ENCODE measurements around the gene TSHZ2. TPM values are rescaled to one million over a fixed set of nuclear protein-coding genes. Genes with fewer than 3 reads are reported as not detected.

The TSHZ2 gene
- total RNA-seq, 4 donors from 2014 or later = 4.0 to 57.8 (median 10.3) TPM

DNA sequence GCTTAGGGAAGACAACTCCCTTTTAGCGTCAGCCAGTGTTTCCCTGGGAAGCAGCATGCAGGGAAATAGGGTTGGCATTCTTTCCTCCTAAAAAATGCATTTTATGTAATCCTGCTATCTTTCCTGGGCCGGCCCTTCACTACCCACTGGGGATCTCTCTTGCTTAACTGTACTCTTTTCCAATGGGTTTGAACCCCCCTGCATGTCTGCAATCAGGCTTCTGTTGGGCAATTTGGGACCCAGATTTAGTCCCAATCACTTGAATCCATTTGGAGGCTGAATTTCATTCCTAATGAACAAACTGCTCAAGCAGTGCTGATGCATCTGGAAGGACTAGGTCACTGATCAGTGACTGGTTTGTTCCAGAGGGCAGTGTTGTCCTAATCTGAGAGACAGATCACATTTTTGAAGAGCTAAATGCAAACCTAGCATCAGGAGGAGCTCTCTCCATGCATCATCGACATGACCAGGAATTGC lies 152.0 kb downstream of the TSHZ2 start:
- no peaks in the 10 kb centered on the region for H3K9me3 ChIP-seq
- H3K36me3 ChIP-seq = no peaks in the 10 kb centered on the region
- H3K4me1 ChIP-seq = no peaks in the 10 kb centered on the region
- H3K27me3 ChIP-seq = no peaks in the 10 kb centered on the region
- no peak overlapping the region for H3K4me3 ChIP-seq
- no peak for DNase-seq
- TF ChIP-seq POLR2A (IDR thresholded peaks at IDR 0.05) = no peak
- TF ChIP-seq, protein P1, sequence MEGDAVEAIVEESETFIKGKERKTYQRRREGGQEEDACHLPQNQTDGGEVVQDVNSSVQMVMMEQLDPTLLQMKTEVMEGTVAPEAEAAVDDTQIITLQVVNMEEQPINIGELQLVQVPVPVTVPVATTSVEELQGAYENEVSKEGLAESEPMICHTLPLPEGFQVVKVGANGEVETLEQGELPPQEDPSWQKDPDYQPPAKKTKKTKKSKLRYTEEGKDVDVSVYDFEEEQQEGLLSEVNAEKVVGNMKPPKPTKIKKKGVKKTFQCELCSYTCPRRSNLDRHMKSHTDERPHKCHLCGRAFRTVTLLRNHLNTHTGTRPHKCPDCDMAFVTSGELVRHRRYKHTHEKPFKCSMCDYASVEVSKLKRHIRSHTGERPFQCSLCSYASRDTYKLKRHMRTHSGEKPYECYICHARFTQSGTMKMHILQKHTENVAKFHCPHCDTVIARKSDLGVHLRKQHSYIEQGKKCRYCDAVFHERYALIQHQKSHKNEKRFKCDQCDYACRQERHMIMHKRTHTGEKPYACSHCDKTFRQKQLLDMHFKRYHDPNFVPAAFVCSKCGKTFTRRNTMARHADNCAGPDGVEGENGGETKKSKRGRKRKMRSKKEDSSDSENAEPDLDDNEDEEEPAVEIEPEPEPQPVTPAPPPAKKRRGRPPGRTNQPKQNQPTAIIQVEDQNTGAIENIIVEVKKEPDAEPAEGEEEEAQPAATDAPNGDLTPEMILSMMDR (IDR thresholded peaks at IDR 0.05) = no peak
- H3K27ac ChIP-seq = no peak overlapping the region

DNA sequence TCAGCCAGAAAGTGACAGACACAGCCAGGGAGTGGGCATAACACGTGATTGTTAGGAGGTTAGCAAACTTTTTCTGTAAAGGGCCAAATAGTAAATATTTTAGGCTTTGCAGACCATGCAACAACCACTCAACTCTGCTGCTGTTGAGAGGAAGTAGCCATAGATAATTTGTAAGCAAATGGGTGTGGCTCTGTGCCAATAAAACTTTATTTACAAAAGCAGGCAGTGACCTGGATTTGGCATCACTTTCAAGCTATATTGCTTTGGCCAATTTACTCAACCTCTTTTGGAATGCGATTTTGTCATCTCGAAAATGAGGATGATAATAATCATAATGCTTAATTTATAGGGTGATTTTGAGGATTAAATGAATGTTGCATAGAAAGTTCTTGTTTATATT lies 152.6 kb downstream of the TSHZ2 start:
- DNase-seq = no peak
- Histone ChIP-seq H3K4me1 (no peaks in the 10 kb centered on the region), H3K4me3 (no peak overlapping the region), H3K27ac (no peak overlapping the region), H3K36me3 (no peaks in the 10 kb centered on the region), H3K9me3 (no peaks in the 10 kb centered on the region), H3K27me3 (no peaks in the 10 kb centered on the region)
- TF ChIP-seq, protein P1 (IDR thresholded peaks at IDR 0.05) = no peak
- TF ChIP-seq POLR2A (IDR thresholded peaks at IDR 0.05) = no peak

DNA sequence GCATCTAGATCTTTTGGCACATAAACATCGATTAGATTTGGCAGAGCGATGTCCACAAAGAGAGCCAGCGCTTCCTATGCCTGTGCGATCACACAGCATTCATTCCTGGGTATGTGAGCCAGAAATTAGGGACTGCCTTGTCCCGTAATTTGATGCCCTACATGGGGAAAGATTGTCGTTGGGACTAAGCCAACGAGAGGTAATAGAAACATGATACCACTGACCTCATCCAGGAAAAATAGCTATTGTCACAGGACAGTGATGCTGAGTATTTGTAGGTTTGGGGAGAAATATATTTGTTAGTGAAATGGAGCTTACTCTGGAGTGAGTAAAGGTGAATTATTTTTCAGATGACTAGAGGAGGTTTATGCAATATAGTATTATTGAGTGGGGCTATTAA lies 154.0 kb downstream of the TSHZ2 start:
- no peaks in the 10 kb centered on the region for H3K9me3 ChIP-seq
- H3K4me1 ChIP-seq = no peaks in the 10 kb centered on the region
- H3K27ac ChIP-seq = no peak overlapping the region
- H3K27me3 ChIP-seq = no peaks in the 10 kb centered on the region
- TF ChIP-seq POLR2A (IDR thresholded peaks at IDR 0.05) = no peak
- TF ChIP-seq, protein P1 (IDR thresholded peaks at IDR 0.05) = no peak
- no peak overlapping the region for H3K4me3 ChIP-seq
- no peak for DNase-seq
- no peaks in the 10 kb centered on the region for H3K36me3 ChIP-seq

DNA sequence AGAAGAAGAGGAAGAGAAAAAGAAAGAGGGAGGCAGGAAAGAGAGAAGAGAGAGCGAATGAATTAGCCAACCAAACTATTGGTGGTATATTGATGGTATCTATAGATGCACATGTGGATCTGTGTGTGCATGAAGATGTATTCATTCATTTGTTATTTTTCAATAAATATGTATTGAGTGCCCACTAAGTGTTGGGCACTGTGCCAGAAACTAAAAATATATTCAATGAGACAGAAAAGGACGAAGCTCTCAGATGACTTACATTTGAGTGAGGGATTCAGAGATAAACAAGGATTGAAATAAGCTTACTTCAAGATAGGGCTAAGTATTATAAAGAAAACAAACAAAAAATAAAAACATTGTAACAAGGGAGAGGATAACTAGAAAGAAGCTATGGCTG lies 154.9 kb downstream of the TSHZ2 start:
- DNase-seq = no peak
- no peaks in the 10 kb centered on the region for H3K9me3 ChIP-seq
- no peak for TF ChIP-seq POLR2A (IDR thresholded peaks at IDR 0.05)
- TF ChIP-seq, protein P1 (IDR thresholded peaks at IDR 0.05) = no peak
- H3K36me3 ChIP-seq = no peaks in the 10 kb centered on the region
- no peaks in the 10 kb centered on the region for H3K4me1 ChIP-seq
- no peak overlapping the region for H3K4me3 ChIP-seq
- H3K27me3 ChIP-seq = no peaks in the 10 kb centered on the region
- H3K27ac ChIP-seq = no peak overlapping the region

DNA sequence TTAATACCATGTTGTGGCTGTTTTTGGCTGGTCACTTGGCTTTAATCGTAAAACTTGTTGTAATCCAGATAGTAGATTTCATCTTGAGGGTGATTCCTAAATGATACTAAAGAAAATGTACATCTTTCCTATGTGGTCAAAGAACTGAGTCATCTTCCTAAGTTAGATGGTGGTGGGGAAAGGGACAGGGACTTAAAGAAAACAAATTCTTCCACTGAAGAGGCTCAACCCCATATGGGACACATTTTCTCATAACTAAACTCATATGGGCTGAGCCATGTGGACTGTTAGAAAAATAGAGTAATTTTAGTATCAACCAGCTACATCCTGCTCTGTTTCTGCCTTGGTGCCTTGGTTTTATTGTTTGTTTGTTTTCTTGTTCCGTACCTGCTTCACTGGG lies 155.8 kb downstream of the TSHZ2 start:
- H3K27me3 ChIP-seq = no peaks in the 10 kb centered on the region
- no peaks in the 10 kb centered on the region for H3K36me3 ChIP-seq
- H3K9me3 ChIP-seq = no peaks in the 10 kb centered on the region
- no peak overlapping the region for H3K27ac ChIP-seq
- no peak overlapping the region for H3K4me3 ChIP-seq
- no peak for DNase-seq
- H3K4me1 ChIP-seq = no peaks in the 10 kb centered on the region
- TF ChIP-seq POLR2A (IDR thresholded peaks at IDR 0.05) = no peak
- TF ChIP-seq, protein P1 (IDR thresholded peaks at IDR 0.05) = no peak

DNA sequence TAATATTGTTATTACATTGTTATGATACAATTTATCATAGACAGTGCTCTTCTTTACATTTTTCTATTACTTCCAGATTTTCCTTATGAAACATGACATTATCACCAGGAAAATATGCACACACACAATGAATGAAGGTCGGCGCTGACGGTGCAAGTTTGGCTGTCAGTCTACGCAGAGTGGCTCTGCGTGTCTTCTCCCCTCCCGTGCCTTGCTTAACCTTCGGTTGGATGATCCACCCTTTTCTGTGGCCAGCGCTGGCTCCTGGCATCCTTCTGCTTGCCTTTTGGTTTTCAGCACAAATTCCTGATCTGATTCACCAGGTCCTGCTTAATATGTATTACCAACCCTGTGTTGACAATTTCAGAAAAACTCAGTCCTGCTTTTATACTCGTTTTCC lies 157.4 kb downstream of the TSHZ2 start:
- TF ChIP-seq POLR2A (IDR thresholded peaks at IDR 0.05) = no peak
- TF ChIP-seq, protein P1 (IDR thresholded peaks at IDR 0.05) = no peak
- Histone ChIP-seq H3K9me3 (no peaks in the 10 kb centered on the region), H3K27me3 (no peaks in the 10 kb centered on the region), H3K4me1 (no peaks in the 10 kb centered on the region), H3K27ac (no peak overlapping the region), H3K4me3 (no peak overlapping the region), H3K36me3 (no peaks in the 10 kb centered on the region)
- no peak for DNase-seq
